HL-60 (cell line): ENCODE measurements around the gene FBXW9.

Experiments used
- DNase-seq, 2 experiments: peaks; one replicate each; pipeline ENCODE4 v3.0.0-alpha.2; 2010 to 2020; ENCODE audit warnings: low read depth in 1 of 2, low spot score in 1 of 2
- H3K27ac ChIP-seq: fragments of 250-450 bp; sonication (Bioruptor Pico); replicated peaks from 2 replicates; pipeline ENCODE4 v1.5.1; 2020; ENCODE audit warnings: mild to moderate bottlenecking, moderate library complexity
- H3K27me3 ChIP-seq: fragments of 250-450 bp; sonication (Bioruptor Pico); 2 replicates; pipeline ENCODE4 v1.5.1; 2021; ENCODE audit warnings: mild to moderate bottlenecking, moderate library complexity; ENCODE audit not compliant: insufficient read depth, poor library complexity, severe bottlenecking
- H3K4me3 ChIP-seq: replicated peaks from 2 replicates; pipeline ENCODE4 v1.5.1; 2011; ENCODE audit warnings: mild to moderate bottlenecking, control low read depth, low read length; ENCODE audit not compliant: insufficient read depth
- CTCF ChIP-seq: IDR thresholded peaks from one replicate; pipeline ENCODE4 v1.5.1; 2011; ENCODE audit warnings: low read length, control low read depth, inconsistent platforms; ENCODE audit not compliant: insufficient read depth
- GABPA ChIP-seq: IDR thresholded peaks from 2 replicates; pipeline ENCODE4 v1.6.1; 2012; ENCODE audit warnings: low read depth
- POLR2AphosphoS5 ChIP-seq: IDR thresholded peaks from 2 replicates; pipeline ENCODE4 v1.6.1; 2012; ENCODE audit warnings: low read depth
- REST ChIP-seq: IDR thresholded peaks from 2 replicates; pipeline ENCODE4 v1.6.1; 2012; ENCODE audit warnings: low read depth; ENCODE audit not compliant: insufficient replicate concordance
- SPI1 ChIP-seq: IDR thresholded peaks from 2 replicates; pipeline ENCODE4 v1.6.1; 2012; ENCODE audit warnings: low read depth, mild to moderate bottlenecking, borderline replicate concordance

Gene FBXW9

GRCh38 chr19:12723381-12723640, 26.9 kb upstream of the FBXW9 start:
- peak in 1 of 2 experiments; percentile 21 for DNase-seq
- peak overlapping the region; percentile 88 for H3K4me3 ChIP-seq
- no peaks in the 10 kb centered on the region for H3K27me3 ChIP-seq
- peak overlapping the region; percentile 93 for H3K27ac ChIP-seq
- TF ChIP-seq REST (no peak), GABPA (no peak)

- Histone ChIP-seq H3K27me3 (no peaks in the 10 kb centered on the region), H3K27ac (peak overlapping the region; percentile 93), H3K4me3 (peak overlapping the region; percentile 88)
- TF ChIP-seq GABPA (peak; percentile 64), SPI1 (no peak), CTCF (no peak), POLR2AphosphoS5 (peak; percentile 57; the same call in 1 of the 2 replicates)
- DNase-seq: peak; percentile 99
Measured at GRCh38 chr19:12722566-12723380, 26.3 kb upstream of the FBXW9 start.

- Histone ChIP-seq H3K27ac (peak overlapping the region; percentile 93), H3K27me3 (no peaks in the 10 kb centered on the region), H3K4me3 (peak overlapping the region; percentile 88)
- DNase-seq: peak; percentile 34 to 72
- TF ChIP-seq GABPA (no peak), POLR2AphosphoS5 (no peak), CTCF (no peak), SPI1 (no peak), REST (no peak)
Measured at GRCh38 chr19:12721656-12722565, 25.5 kb upstream of the FBXW9 start.
